MM.1S (cell line): ENCODE results near the gene SH3TC2.

ENCODE experiments used
- DNase-seq: peaks from one replicate; pipeline ENCODE4 v3.0.0-alpha.2; 2015
- H2AFZ ChIP-seq: fragments of 300-600 bp; sonication (generic); 2 replicates; pipeline ENCODE4 v1.6.0; 2016; ENCODE audit warnings: antibody characterized with exemption, low read length
- H3F3A ChIP-seq: fragments of 300-600 bp; sonication (generic); 2 replicates; pipeline ENCODE4 v1.6.1; 2016; ENCODE audit warnings: mild to moderate bottlenecking, antibody characterized with exemption, low read length, moderate library complexity, mixed read lengths; ENCODE audit not compliant: insufficient read depth
- H3K27ac ChIP-seq: fragments of 300-600 bp; sonication (generic); 2 replicates; pipeline ENCODE4 v1.5.1; 2016; ENCODE audit warnings: mild to moderate bottlenecking, low read length
- H3K27me3 ChIP-seq: fragments of 300-600 bp; sonication (generic); replicated peaks from 2 replicates; pipeline ENCODE4 v1.6.0; 2016; ENCODE audit warnings: low read length; ENCODE audit not compliant: insufficient read depth
- H3K36me3 ChIP-seq: fragments of 300-600 bp; sonication (generic); replicated peaks from 2 replicates; pipeline ENCODE4 v1.6.1; 2016; ENCODE audit warnings: mild to moderate bottlenecking, low read length, mixed read lengths; ENCODE audit not compliant: insufficient read depth
- H3K4me1 ChIP-seq: fragments of 300-600 bp; sonication (generic); 2 replicates; pipeline ENCODE4 v1.6.1; 2016; ENCODE audit warnings: low read length, mixed read lengths
- H3K4me2 ChIP-seq: fragments of 300-600 bp; sonication (generic); 2 replicates; pipeline ENCODE4 v1.6.0; 2016; ENCODE audit warnings: low read depth, low read length
- H3K4me3 ChIP-seq: fragments of 300-600 bp; sonication (generic); 2 replicates; pipeline ENCODE4 v1.5.1; 2016; ENCODE audit warnings: low read length, mixed read lengths
- H3K79me2 ChIP-seq: fragments of 300-600 bp; sonication (generic); 2 replicates; pipeline ENCODE4 v1.6.1; 2016; ENCODE audit warnings: mixed run types, low read length, mixed read lengths
- H3K9ac ChIP-seq: fragments of 300-600 bp; sonication (generic); 2 replicates; pipeline ENCODE4 v1.6.1; 2016; ENCODE audit warnings: low read length, mixed read lengths
- H3K9me2 ChIP-seq: fragments of 300-600 bp; sonication (generic); replicated peaks from 2 replicates; pipeline ENCODE4 v1.6.1; 2016; ENCODE audit warnings: mild to moderate bottlenecking, low read length, mixed read lengths; ENCODE audit not compliant: insufficient read depth
- H3K9me3 ChIP-seq: fragments of 300-600 bp; sonication (generic); replicated peaks from 2 replicates; pipeline ENCODE4 v1.6.1; 2016; ENCODE audit warnings: mild to moderate bottlenecking, low read length, mixed read lengths; ENCODE audit not compliant: insufficient read depth
- H4K20me1 ChIP-seq: fragments of 300-600 bp; sonication (generic); 2 replicates; pipeline ENCODE4 v1.6.1; 2016; ENCODE audit warnings: mild to moderate bottlenecking, low read length, moderate library complexity, mixed read lengths; ENCODE audit not compliant: insufficient read depth
- CTCF ChIP-seq: fragments of 300-600 bp; sonication (generic); IDR thresholded peaks from 2 replicates; pipeline ENCODE4 v1.5.1; 2016; ENCODE audit warnings: antibody characterized with exemption, low read length, mixed read lengths
- EZH2 ChIP-seq: fragments of 300-600 bp; sonication (generic); optimal IDR thresholded peaks from 2 replicates; pipeline ENCODE3; 2017; ENCODE audit warnings: low read depth, mild to moderate bottlenecking, antibody characterized with exemption, low read length, mixed read lengths
- EZH2phosphoT487 ChIP-seq: fragments of 300-600 bp; sonication (generic); IDR thresholded peaks from 2 replicates; pipeline ENCODE4 v1.6.1; 2018; ENCODE audit warnings: antibody characterized with exemption, low read length

The SH3TC2 gene

DNA sequence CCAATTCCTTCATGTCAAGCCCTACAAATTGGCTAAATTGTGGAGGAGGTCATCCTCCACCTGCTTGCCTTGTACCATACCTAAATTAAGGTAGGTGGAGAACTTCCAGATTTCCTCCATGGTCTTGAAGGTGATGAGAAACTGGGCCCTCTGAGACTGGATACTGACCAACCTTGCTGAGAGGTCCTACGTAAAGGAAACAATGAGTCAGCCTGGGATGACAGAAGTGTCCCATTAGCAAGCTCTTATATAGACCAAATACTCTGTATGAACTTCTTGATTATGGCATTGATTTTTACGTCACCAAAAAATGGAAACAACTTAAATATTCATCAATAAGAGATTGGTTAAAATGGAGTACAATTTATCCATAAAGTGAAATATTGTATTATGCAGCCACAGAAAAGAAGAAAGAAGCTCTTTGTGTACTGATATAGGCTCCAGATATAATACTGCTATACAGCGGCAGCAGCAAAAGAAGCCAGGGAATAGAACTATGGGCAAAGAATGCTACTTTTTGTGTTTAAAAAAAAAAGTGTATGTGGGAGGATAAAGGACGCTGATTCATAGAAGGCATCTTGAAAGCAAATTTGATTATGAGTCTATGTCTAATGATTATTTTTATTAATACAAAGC, 18.3 kb downstream of the SH3TC2 start:
- Histone ChIP-seq H3K9me3 (no peaks in the 10 kb centered on the region), H3K4me3 (no peak overlapping the region), H3K9ac (no peak overlapping the region), H3K79me2 (no peaks in the 10 kb centered on the region), H3K4me1 (no peaks in the 10 kb centered on the region), H3K27me3 (no peaks in the 10 kb centered on the region), H3K36me3 (no peaks in the 10 kb centered on the region), H3K27ac (no peak overlapping the region), H3K9me2 (no peaks in the 10 kb centered on the region), H4K20me1 (no peaks in the 10 kb centered on the region), H3F3A (no peaks in the 10 kb centered on the region), H3K4me2 (no peak overlapping the region), H2AFZ (no peak overlapping the region)
- no peak for TF ChIP-seq EZH2
- no peak for TF ChIP-seq EZH2phosphoT487
- no peak for TF ChIP-seq CTCF
- no peak for DNase-seq

- no peak overlapping the region for H3K4me2 ChIP-seq
- no peaks in the 10 kb centered on the region for H3F3A ChIP-seq
- no peaks in the 10 kb centered on the region for H4K20me1 ChIP-seq
- no peak for TF ChIP-seq EZH2phosphoT487
- no peak for TF ChIP-seq CTCF
- TF ChIP-seq EZH2 = no peak
- no peaks in the 10 kb centered on the region for H3K27me3 ChIP-seq
- H3K36me3 ChIP-seq = no peaks in the 10 kb centered on the region
- H2AFZ ChIP-seq = no peak overlapping the region
- DNase-seq = no peak
- H3K79me2 ChIP-seq = no peaks in the 10 kb centered on the region
- no peak overlapping the region for H3K27ac ChIP-seq
- no peaks in the 10 kb centered on the region for H3K9me2 ChIP-seq
- H3K9ac ChIP-seq = no peak overlapping the region
- no peaks in the 10 kb centered on the region for H3K4me1 ChIP-seq
- no peak overlapping the region for H3K4me3 ChIP-seq
- H3K9me3 ChIP-seq = no peaks in the 10 kb centered on the region
Observed at GRCh38 chr5:149043641-149044040, 19.2 kb downstream of the SH3TC2 start.

DNA sequence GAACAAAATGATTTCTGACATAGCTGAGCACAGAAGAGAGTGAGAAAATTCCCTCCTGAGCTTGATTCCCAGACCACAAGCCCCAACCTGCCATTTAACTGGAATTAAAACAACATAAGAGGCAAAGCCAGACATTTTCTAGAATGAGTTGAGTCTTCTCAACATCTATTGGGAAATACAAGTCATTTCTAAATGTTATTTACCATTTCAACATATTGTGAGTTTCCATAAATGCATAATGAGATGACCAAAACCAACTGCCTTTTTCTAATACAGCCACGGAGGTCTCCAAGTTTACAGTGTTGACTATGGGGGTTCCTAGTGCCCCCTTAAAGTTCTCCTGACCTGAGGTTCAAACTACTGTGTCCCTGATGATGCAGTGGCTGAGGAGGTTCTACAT, 20.0 kb downstream of the SH3TC2 start:
- H3K36me3 ChIP-seq = no peaks in the 10 kb centered on the region
- no peak overlapping the region for H3K27ac ChIP-seq
- no peaks in the 10 kb centered on the region for H3K9me2 ChIP-seq
- H3K79me2 ChIP-seq = no peaks in the 10 kb centered on the region
- no peak overlapping the region for H3K4me3 ChIP-seq
- no peak overlapping the region for H3K9ac ChIP-seq
- no peak overlapping the region for H2AFZ ChIP-seq
- peaks cover 2% of the 10 kb centered on the region; the same call in 1 of the 2 replicates for H3F3A ChIP-seq
- no peaks in the 10 kb centered on the region for H3K27me3 ChIP-seq
- TF ChIP-seq CTCF (no peak), EZH2 (no peak), EZH2phosphoT487 (no peak)
- no peaks in the 10 kb centered on the region for H3K9me3 ChIP-seq
- DNase-seq = no peak
- no peaks in the 10 kb centered on the region for H4K20me1 ChIP-seq
- peaks cover 6% of the 10 kb centered on the region for H3K4me1 ChIP-seq
- H3K4me2 ChIP-seq = no peak overlapping the region
